ENCODE data around the gene RINL. TPM values are rescaled to one million over a fixed set of nuclear protein-coding genes. Genes with fewer than 3 reads are reported as not detected.

Gene RINL, protein sequence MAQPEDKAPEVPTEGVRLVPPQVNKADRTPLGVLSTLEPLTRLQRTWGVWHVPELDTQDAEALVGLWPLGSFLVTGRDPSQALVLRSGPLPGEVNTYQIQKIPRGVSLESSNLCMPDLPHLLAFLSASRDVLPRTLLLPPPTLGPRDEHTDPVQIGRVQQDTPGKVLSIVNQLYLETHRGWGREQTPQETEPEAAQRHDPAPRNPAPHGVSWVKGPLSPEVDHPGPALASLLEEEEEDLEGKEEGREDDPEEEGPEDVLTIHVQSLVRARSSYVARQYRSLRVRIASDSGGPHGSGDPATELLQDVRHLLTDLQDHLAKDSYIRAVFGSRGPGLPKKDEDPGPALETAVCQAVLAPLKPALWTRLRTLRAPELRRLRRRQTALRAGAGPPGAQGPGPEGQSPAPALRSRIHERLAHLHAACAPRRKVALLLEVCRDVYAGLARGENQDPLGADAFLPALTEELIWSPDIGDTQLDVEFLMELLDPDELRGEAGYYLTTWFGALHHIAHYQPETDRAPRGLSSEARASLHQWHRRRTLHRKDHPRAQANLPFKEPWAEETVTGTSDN
- 1 to 10 TPM; 6.0 to 8.9 (median 7.8) TPM for polyA plus RNA-seq (ENCODE audit: insufficient read length in 3 of 3)
- long read RNA-seq, donor 1, result 0 reads
- long read RNA-seq, donor 2, partial matches to known transcripts, result 0 of 1 reads
- long read RNA-seq, donor 2, other reads (novel, unspliced or antisense), result 0 of 1 reads
- long read RNA-seq, donor 3, partial matches to known transcripts, result 0 of 2 reads
- long read RNA-seq, donor 3, other reads (novel, unspliced or antisense), result 0 of 2 reads
- long read RNA-seq, donor 4, result 0 reads
- long read RNA-seq, donor 5, partial matches to known transcripts, result 11 of 13 reads
- long read RNA-seq, donor 5, other reads (novel, unspliced or antisense), result 0 of 13 reads
- long read RNA-seq, donor 6, result 0 reads
- long read RNA-seq, donor 7, partial matches to known transcripts, result 0 of 1 reads
- long read RNA-seq, donor 7, other reads (novel, unspliced or antisense), result 0 of 1 reads
- long read RNA-seq, donor 8, transcript RINL-203 (3 exons, 1,810 nt), result major isoform, 6 of 6 reads
- long read RNA-seq, donor 8, partial matches to known transcripts, result 0 of 6 reads
- long read RNA-seq, donor 8, other reads (novel, unspliced or antisense), result 0 of 6 reads
- long read RNA-seq, donor 9, partial matches to known transcripts, result 0 of 1 reads
- long read RNA-seq, donor 9, other reads (novel, unspliced or antisense), result 0 of 1 reads
- long read RNA-seq, donor 10, partial matches to known transcripts, result 0 of 1 reads
- long read RNA-seq, donor 10, other reads (novel, unspliced or antisense), result 0 of 1 reads
- long read RNA-seq, donor 11, partial matches to known transcripts, result 0 of 3 reads
- long read RNA-seq, donor 11, other reads (novel, unspliced or antisense), result 0 of 3 reads
- long read RNA-seq, donor 12, result 0 reads
- long read RNA-seq, donor 13, partial matches to known transcripts, result 0 of 2 reads
- long read RNA-seq, donor 13, other reads (novel, unspliced or antisense), result 0 of 2 reads
- long read RNA-seq, donor 14, partial matches to known transcripts, result 0 of 2 reads
- long read RNA-seq, donor 14, other reads (novel, unspliced or antisense), result 0 of 2 reads
- long read RNA-seq, donor 15, result 0 reads
- long read RNA-seq, donor 16, partial matches to known transcripts, result 0 of 2 reads
- long read RNA-seq, donor 16, other reads (novel, unspliced or antisense), result 0 of 2 reads

- DNase-seq (ENCODE audit: extremely low read depth in 1 of 11, low read depth in 9 of 11, low spot score in 4 of 11), result no peak
Observed at GRCh38 chr19:38877781-38878574, at the start of gene RINL. RINL (minus strand) TSS chr19:38878275; CDS start chr19:38876742, 1,533 bp downstream.

DNA sequence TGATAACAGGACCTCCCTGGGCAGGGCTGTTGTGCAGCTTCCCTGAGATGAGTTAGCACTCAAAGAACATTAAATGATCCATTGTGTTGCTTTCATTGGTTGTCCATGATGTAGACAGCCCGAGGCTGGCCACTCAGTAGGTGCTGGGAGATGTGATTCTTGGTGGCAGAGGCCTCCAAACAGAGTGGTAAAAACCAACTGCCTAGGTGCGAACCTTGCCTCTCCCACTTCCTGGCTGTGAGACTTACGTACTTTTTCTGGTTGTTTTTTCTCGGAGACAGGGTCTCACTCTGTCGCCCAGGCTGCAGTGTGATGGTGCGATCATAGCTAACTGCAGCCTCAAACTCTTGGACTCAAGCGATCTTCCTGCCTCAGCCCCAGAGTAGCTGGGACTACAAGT, 46.3 kb upstream of the RINL start:
- no peak for DNase-seq (ENCODE audit: extremely low read depth in 1 of 11, low read depth in 9 of 11, low spot score in 4 of 11)

DNA sequence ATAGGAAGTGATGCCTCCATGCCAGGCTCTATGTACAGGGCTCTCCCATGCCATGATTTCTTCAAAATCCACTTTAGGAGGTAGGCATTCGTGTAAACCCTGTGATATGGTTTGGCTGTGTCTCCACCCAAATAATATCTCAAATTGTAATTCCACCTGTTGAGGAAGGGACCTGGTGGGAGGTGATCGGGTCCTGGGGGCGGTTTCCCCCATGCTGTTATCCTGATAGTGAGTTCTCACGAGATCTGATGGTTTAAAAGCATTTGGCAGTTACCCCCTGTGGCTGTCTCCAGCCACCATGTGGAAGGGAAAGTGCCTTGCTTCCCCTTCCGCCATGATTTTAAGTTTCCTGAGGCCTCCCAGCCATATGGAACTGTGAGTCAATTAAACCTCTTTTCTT, 44.4 kb upstream of the RINL start:
- DNase-seq (ENCODE audit: extremely low read depth in 1 of 11, low read depth in 9 of 11, low spot score in 4 of 11), result no peak

- DNase-seq (ENCODE audit: extremely low read depth in 1 of 11, low read depth in 9 of 11, low spot score in 4 of 11), result no peak
Observed at GRCh38 chr19:38921420-38922274, 43.6 kb upstream of the RINL start.

GRCh38 chr19:38920602-38921419, 42.7 kb upstream of the RINL start:
- no peak for DNase-seq (ENCODE audit: extremely low read depth in 1 of 11, low read depth in 9 of 11, low spot score in 4 of 11)

GRCh38 chr19:38919837-38920601, 41.9 kb upstream of the RINL start:
- DNase-seq (ENCODE audit: extremely low read depth in 1 of 11, low read depth in 9 of 11, low spot score in 4 of 11), result no peak

GRCh38 chr19:38918526-38918925, 40.5 kb upstream of the RINL start:
- no peak for DNase-seq (ENCODE audit: extremely low read depth in 1 of 11, low read depth in 9 of 11, low spot score in 4 of 11)

DNA sequence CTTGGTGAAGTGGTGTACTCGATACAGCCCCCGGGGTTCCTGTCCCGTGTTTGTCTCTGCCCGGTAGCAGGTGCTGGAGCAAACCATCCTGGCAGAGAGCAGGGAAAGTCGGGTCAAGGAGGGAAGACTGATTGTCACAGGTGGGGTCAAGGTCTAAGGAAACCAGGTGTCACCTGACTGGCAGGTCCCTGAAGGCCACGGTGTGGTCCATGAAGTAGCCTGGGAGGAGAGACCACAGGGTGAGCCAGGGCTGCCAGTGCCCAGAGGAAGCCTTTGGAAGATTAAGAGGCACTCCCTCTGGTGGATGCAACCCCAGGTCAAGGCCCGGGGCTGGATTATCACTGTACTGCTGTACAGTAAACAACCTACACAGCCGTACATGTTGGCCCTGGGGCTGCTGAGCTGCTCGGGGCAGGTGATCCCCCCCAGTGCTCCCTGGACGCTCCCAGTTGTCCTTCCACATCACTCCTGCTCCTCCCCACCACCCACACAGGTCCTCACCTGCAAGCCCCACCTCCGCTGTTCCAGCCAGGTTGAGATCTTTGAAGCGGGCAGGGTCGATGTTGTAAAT, 39.9 kb upstream of the RINL start:
- no peak for DNase-seq (ENCODE audit: extremely low read depth in 1 of 11, low read depth in 9 of 11, low spot score in 4 of 11)

GRCh38 chr19:38917516-38917915, 39.4 kb upstream of the RINL start:
- no peak for DNase-seq (ENCODE audit: extremely low read depth in 1 of 11, low read depth in 9 of 11, low spot score in 4 of 11)

DNA sequence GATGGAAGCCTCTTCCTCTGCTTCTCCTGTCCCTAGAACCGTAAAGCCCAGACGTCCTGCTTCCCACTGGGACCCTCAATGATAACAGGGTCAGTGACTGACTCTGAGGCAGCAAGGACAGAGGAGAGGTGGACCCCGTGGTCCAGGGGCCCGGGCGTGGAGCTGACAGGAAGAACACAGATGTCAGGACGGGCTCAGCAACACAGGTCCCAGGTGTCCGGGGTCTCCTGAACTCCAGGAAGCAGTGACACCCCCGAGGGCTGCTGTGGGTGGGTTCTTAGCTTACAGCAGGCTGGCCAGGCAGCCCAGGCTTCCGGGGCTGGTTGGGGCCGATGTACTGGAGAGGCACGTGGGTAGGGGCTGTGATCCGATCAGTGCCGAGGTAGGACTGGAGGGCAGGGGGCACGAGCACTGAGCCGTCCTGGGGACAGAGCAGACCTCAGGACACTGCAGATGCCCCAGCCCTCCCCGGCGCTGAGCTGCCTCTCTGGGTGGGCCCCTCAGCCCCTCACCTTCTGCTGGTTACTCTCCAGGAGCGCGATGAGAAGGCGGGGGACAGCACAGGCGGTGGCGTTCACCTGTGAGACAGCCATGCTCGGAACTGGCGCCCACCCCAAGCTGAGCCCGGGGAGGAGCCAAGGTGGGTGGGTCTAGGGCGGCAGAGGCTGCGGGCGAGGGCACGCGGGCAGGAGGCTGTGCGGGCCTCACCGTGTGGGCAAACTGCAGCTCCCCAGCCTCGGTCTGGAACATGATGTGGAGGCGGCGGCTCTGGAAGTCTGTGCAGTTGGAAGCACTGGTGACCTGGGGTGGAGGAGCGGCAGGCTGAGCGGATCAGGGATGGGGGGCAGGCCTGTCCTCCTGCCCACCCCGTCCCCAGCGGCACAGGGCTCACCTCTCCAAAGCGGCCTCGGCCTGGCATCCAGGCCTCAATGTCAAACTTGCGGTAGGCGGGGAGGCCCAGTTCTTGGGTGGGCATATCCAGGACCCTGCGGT, 37.5 kb upstream of the RINL start:
- no peak for DNase-seq (ENCODE audit: extremely low read depth in 1 of 11, low read depth in 9 of 11, low spot score in 4 of 11)

GRCh38 chr19:38913958-38914357, 35.9 kb upstream of the RINL start:
- DNase-seq (ENCODE audit: extremely low read depth in 1 of 11, low read depth in 9 of 11, low spot score in 4 of 11), result no peak

DNA sequence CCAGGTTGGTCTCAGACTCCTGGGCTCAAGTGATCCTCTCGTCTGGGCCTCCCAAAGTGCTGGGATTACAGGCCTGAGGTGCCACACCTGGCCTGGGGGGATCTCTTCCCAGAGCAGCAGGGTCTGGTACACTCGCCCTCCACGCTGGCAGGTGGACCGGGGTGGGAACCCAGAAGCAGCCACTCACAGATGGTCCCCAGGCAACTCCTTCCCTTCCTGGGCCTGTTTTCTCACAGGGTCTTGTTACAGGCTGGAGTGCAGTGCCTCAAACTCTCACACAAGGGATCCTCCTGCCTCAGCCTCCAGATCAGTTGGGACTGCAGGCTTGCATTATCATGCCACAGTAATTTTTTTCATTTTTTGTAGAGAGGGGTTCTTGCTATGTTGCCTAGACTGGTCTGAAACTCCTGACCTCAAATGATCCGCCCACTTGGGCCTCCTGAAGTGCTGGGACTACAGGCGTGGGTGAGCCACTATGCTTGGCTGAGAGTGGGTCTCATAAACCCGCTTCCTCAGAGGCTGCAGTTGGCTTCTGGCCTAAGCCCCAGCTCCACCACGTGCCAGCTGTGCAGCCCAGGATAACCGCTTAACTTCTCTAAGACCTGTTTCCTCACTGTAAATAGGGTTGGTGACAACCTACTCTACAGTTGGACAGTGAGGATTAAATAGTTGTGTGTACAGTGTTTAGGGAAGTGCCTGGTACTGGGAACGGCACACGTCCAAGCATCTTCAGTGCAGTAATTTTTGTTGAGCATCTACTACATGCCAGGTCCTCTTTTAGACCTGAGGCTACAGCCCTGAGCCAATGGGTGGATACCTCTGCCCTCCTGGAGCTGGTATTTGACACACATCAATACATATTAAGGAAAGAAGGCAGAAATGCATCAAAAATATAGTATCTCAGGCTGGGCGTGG, 34.8 kb upstream of the RINL start:
- DNase-seq (ENCODE audit: extremely low read depth in 1 of 11, low read depth in 9 of 11, low spot score in 4 of 11), result no peak
